ENCODE data around the gene HACD1. TPM values are rescaled to one million over a fixed set of nuclear protein-coding genes. Genes with fewer than 3 reads are reported as not detected.

Gene HACD1
- 1 to 10 TPM in 1 of 2 experiments, under 1 TPM in 1; 0.40 to 1.1 TPM for total RNA-seq

- H3K9me3 Mint-ChIP-seq (ENCODE audit: insufficient read depth) = no peaks in the 10 kb centered on the region
- DNase-seq = peak; percentile 66
- ChIA-PET CTCF (interaction anchor here (0.7 to 1.4 kb wide), 7 partner anchors 27 to 170 kb away, joined by 3 to 10 read pairs (median 3); partner anchors contain the start of gene STAM), POLR2A (interaction anchor here (1.0 kb wide), 1 partner anchor 26 kb away, joined by 3 read pairs; the partner anchor contains the start of gene STAM)
- peaks cover 20% of the 10 kb centered on the region for H3K27me3 Mint-ChIP-seq (ENCODE audit: low read depth)
- H3K4me1 Mint-ChIP-seq (ENCODE audit: low read depth) = peaks cover 5% of the 10 kb centered on the region
- H3K27ac Mint-ChIP-seq = no peak within 1 kb of the TSS
- peak; percentile 83 for ATAC-seq
- no peaks in the 10 kb centered on the region for H3K36me3 Mint-ChIP-seq (ENCODE audit: low read depth)
- H3K4me3 Mint-ChIP-seq = peak within 1 kb of the TSS; percentile 81
Measured at GRCh38 chr10:17617031-17617911, at the start of gene HACD1. Gene HACD1, minus strand, starts transcription at chr10:17617374. Its CDS starts 35 bp downstream, at chr10:17617339.

- DNase-seq = no peak
- ChIA-PET CTCF (no interaction called here), POLR2A (interaction anchor here (0.9 to 2.3 kb wide), 2 partner anchors 19 to 22 kb away, joined by 3 to 7 read pairs; partner anchors contain the start of gene STAM)
- Mint-ChIP-seq H3K4me3 (no peak overlapping the region), H3K9me3 (ENCODE audit: insufficient read depth) (no peaks in the 10 kb centered on the region), H3K27me3 (ENCODE audit: low read depth) (no peaks in the 10 kb centered on the region), H3K4me1 (ENCODE audit: low read depth) (peaks cover 47% of the 10 kb centered on the region), H3K36me3 (ENCODE audit: low read depth) (peaks cover 38% of the 10 kb centered on the region), H3K27ac (no peak overlapping the region)
- no peak for ATAC-seq
Measured at GRCh38 chr10:17665747-17666146, 48.6 kb upstream of the HACD1 start.

GRCh38 chr10:17663450-17663849 is 46.3 kb upstream of the HACD1 start:
- Mint-ChIP-seq H3K4me3 (no peak overlapping the region), H3K36me3 (ENCODE audit: low read depth) (peaks cover 48% of the 10 kb centered on the region), H3K9me3 (ENCODE audit: insufficient read depth) (no peaks in the 10 kb centered on the region), H3K27ac (no peak overlapping the region), H3K27me3 (ENCODE audit: low read depth) (no peaks in the 10 kb centered on the region), H3K4me1 (ENCODE audit: low read depth) (peaks cover 31% of the 10 kb centered on the region)
- ChIA-PET POLR2A (interaction anchor here (0.6 to 1.0 kb wide), 2 partner anchors 14 to 18 kb away, joined by 3 to 5 read pairs; no protein-coding TSS in a partner anchor), CTCF (interaction anchor here (1.2 to 3.0 kb wide), 3 partner anchors 10 to 15 kb away, joined by 4 to 12 read pairs (median 11); no protein-coding TSS in a partner anchor)
- ATAC-seq (no peak), DNase-seq (no peak)

- DNase-seq (no peak), ATAC-seq (no peak)
- Mint-ChIP-seq H3K27me3 (ENCODE audit: low read depth) (no peaks in the 10 kb centered on the region), H3K27ac (no peak overlapping the region), H3K4me3 (no peak overlapping the region), H3K4me1 (ENCODE audit: low read depth) (peaks cover 21% of the 10 kb centered on the region), H3K36me3 (ENCODE audit: low read depth) (peaks cover 51% of the 10 kb centered on the region), H3K9me3 (ENCODE audit: insufficient read depth) (peaks cover 6% of the 10 kb centered on the region)
- ChIA-PET CTCF (interaction anchor here (1.0 to 3.0 kb wide), 5 partner anchors 8 to 17 kb away, joined by 3 to 12 read pairs (median 4); no protein-coding TSS in a partner anchor), POLR2A (interaction anchor here (0.6 to 1.0 kb wide), 3 partner anchors 15 to 18 kb away, joined by 3 to 5 read pairs (median 3); partner anchors contain the start of gene STAM)
Measured at GRCh38 chr10:17662193-17663138, 45.3 kb upstream of the HACD1 start.

- Mint-ChIP-seq H3K27ac (no peak overlapping the region), H3K36me3 (ENCODE audit: low read depth) (peaks cover 58% of the 10 kb centered on the region), H3K9me3 (ENCODE audit: insufficient read depth) (peaks cover 7% of the 10 kb centered on the region), H3K27me3 (ENCODE audit: low read depth) (no peaks in the 10 kb centered on the region), H3K4me3 (no peak overlapping the region), H3K4me1 (ENCODE audit: low read depth) (peaks cover 25% of the 10 kb centered on the region)
- ATAC-seq (no peak), DNase-seq (no peak)
- ChIA-PET POLR2A (interaction anchor here (0.7 kb wide), 1 partner anchor 17 kb away, joined by 3 read pairs; the partner anchor contains the start of gene STAM), CTCF (interaction anchor here (1.1 to 3.0 kb wide), 4 partner anchors 9 to 17 kb away, joined by 3 to 12 read pairs (median 8); no protein-coding TSS in a partner anchor)
Measured at GRCh38 chr10:17661510-17661909, 44.3 kb upstream of the HACD1 start.

GRCh38 chr10:17660921-17661320 is 43.7 kb upstream of the HACD1 start:
- no peak for DNase-seq
- POLR2A ChIA-PET = no interaction called here
- Mint-ChIP-seq H3K27me3 (ENCODE audit: low read depth) (no peaks in the 10 kb centered on the region), H3K36me3 (ENCODE audit: low read depth) (peaks cover 60% of the 10 kb centered on the region), H3K9me3 (ENCODE audit: insufficient read depth) (peaks cover 7% of the 10 kb centered on the region), H3K4me1 (ENCODE audit: low read depth) (peaks cover 29% of the 10 kb centered on the region), H3K27ac (no peak overlapping the region), H3K4me3 (no peak overlapping the region)
- CTCF ChIA-PET = interaction anchor here (1.1 to 3.0 kb wide), 3 partner anchors 13 to 16 kb away, joined by 4 to 12 read pairs (median 11); no protein-coding TSS in a partner anchor
- no peak for ATAC-seq

- ChIA-PET CTCF (no interaction called here), POLR2A (interaction anchor here (0.6 kb wide), 1 partner anchor 15 kb away, joined by 3 read pairs; the partner anchor contains the start of gene STAM)
- Mint-ChIP-seq H3K9me3 (ENCODE audit: insufficient read depth) (peaks cover 20% of the 10 kb centered on the region), H3K36me3 (ENCODE audit: low read depth) (peaks cover 75% of the 10 kb centered on the region), H3K4me1 (ENCODE audit: low read depth) (peaks cover 45% of the 10 kb centered on the region), H3K27me3 (ENCODE audit: low read depth) (no peaks in the 10 kb centered on the region), H3K4me3 (no peak overlapping the region), H3K27ac (no peak overlapping the region)
- no peak for ATAC-seq
- DNase-seq = no peak
Measured at GRCh38 chr10:17659365-17659764, 42.2 kb upstream of the HACD1 start.

GRCh38 chr10:17657103-17657500 is 39.9 kb upstream of the HACD1 start:
- Mint-ChIP-seq H3K27me3 (ENCODE audit: low read depth) (no peaks in the 10 kb centered on the region), H3K4me1 (ENCODE audit: low read depth) (peaks cover 42% of the 10 kb centered on the region), H3K4me3 (no peak overlapping the region), H3K9me3 (ENCODE audit: insufficient read depth) (peaks cover 36% of the 10 kb centered on the region), H3K27ac (no peak overlapping the region), H3K36me3 (ENCODE audit: low read depth) (peaks cover 82% of the 10 kb centered on the region)
- ChIA-PET POLR2A (interaction anchor here (1.9 kb wide), 1 partner anchor 13 kb away, joined by 7 read pairs; the partner anchor contains the start of gene STAM), CTCF (interaction anchor here (1.7 kb wide), 1 partner anchor 13 kb away, joined by 4 read pairs; the partner anchor contains the start of gene STAM)
- ATAC-seq (no peak), DNase-seq (no peak)

- DNase-seq (no peak), ATAC-seq (peak; percentile 38)
- no peak overlapping the region for H3K4me3 Mint-ChIP-seq
- peaks cover 52% of the 10 kb centered on the region for H3K4me1 Mint-ChIP-seq (ENCODE audit: low read depth)
- peaks cover 81% of the 10 kb centered on the region for H3K36me3 Mint-ChIP-seq (ENCODE audit: low read depth)
- CTCF ChIA-PET = interaction anchor here (1.0 kb wide), 1 partner anchor 11 kb away, joined by 5 read pairs; the partner anchor contains the start of gene STAM
- peaks cover 41% of the 10 kb centered on the region for H3K9me3 Mint-ChIP-seq (ENCODE audit: insufficient read depth)
- POLR2A ChIA-PET = interaction anchor here (1.9 kb wide), 1 partner anchor 11 kb away, joined by 7 read pairs; the partner anchor contains the start of gene STAM
- H3K27me3 Mint-ChIP-seq (ENCODE audit: low read depth) = no peaks in the 10 kb centered on the region
- H3K27ac Mint-ChIP-seq = no peak overlapping the region
Measured at GRCh38 chr10:17655567-17656146, 38.5 kb upstream of the HACD1 start.

- POLR2A ChIA-PET = interaction anchor here (1.0 to 1.9 kb wide), 2 partner anchors 11 kb away, joined by 7 to 8 read pairs; partner anchors contain the start of gene STAM
- no peak overlapping the region for H3K4me3 Mint-ChIP-seq
- CTCF ChIA-PET = interaction anchor here (1.0 kb wide), 1 partner anchor 11 kb away, joined by 5 read pairs; the partner anchor contains the start of gene STAM
- H3K4me1 Mint-ChIP-seq (ENCODE audit: low read depth) = peaks cover 58% of the 10 kb centered on the region
- peaks cover 41% of the 10 kb centered on the region for H3K9me3 Mint-ChIP-seq (ENCODE audit: insufficient read depth)
- peaks cover 82% of the 10 kb centered on the region for H3K36me3 Mint-ChIP-seq (ENCODE audit: low read depth)
- no peak for ATAC-seq
- H3K27ac Mint-ChIP-seq = no peak overlapping the region
- no peak for DNase-seq
- no peaks in the 10 kb centered on the region for H3K27me3 Mint-ChIP-seq (ENCODE audit: low read depth)
Measured at GRCh38 chr10:17655009-17655408, 37.8 kb upstream of the HACD1 start.
